KBM-7 (cell line): ENCODE results near the gene PNLIP.

Experiments used
- DNase-seq: peaks from one replicate; pipeline ENCODE4 v3.0.0-alpha.2; 2015
- in situ Hi-C: fragments of 300-500 bp; cut with MboI; formaldehyde crosslinking; loops from 2 replicates; pipeline ENCODE4 v1.14.3; 2020; ENCODE audit warnings: low sequenced_read_pairs, low pct_unique_long_range_greater_than_20kb, mixed read lengths

PNLIP gene

GRCh38 chr10:116610443-116611152 lies 64.9 kb downstream of the PNLIP start:
- DNase-seq: no peak
- in situ Hi-C loops: no loop called here

- in situ Hi-C loops: no loop called here
- DNase-seq: no peak
These were observed 65.4 kb downstream of the PNLIP start for GRCh38 chr10:116611153-116611545.

GRCh38 chr10:116612107-116612769 lies 66.5 kb downstream of the PNLIP start:
- in situ Hi-C loops: no loop called here
- DNase-seq: no peak

- DNase-seq: no peak
- in situ Hi-C loops: no loop called here
These were observed 67.7 kb downstream of the PNLIP start for GRCh38 chr10:116613471-116613870.

GRCh38 chr10:116614796-116615195 lies 69.1 kb downstream of the PNLIP start:
- DNase-seq: no peak
- in situ Hi-C loops: no loop called here

GRCh38 chr10:116615199-116615776 lies 69.6 kb downstream of the PNLIP start:
- DNase-seq: no peak
- in situ Hi-C loops: no loop called here
